ENCODE results near the gene LRP8. TPM values are rescaled to one million over a fixed set of nuclear protein-coding genes. Genes with fewer than 3 reads are reported as not detected.

The LRP8 gene
- polyA plus RNA-seq, 1 donor (not counting 4 experiments of a cell fraction or from before 2014, with no cell fraction given), result 31.0 TPM

DNA sequence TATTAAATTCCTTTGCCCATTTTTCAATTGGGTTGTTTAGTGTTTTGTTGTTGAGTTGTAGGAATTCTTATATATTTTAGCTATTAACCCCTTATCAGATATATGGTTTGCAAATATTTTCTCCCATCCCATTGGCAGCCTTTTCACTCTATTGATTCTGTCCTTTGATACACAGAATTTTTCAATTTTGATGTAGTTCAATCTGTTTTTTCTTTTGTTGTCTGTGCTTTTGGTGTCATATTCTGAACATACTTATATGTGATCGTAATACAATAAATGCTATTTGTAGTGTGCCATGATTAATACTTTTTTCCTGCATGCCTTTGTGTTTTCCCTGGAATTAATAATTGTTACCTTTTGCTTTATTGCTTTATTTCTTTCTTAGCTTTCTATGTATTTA is 7.8 kb upstream of the LRP8 start:
- dilution Hi-C loops (cut with MboI; ENCODE audit: extremely low pct_ligation_motif_present, low sequenced_read_pairs), result no loop called here
- no peak for TF ChIP-seq EZH2 (IDR thresholded peaks at IDR 0.05; ENCODE audit: low read length)
- TF ChIP-seq, protein P1, sequence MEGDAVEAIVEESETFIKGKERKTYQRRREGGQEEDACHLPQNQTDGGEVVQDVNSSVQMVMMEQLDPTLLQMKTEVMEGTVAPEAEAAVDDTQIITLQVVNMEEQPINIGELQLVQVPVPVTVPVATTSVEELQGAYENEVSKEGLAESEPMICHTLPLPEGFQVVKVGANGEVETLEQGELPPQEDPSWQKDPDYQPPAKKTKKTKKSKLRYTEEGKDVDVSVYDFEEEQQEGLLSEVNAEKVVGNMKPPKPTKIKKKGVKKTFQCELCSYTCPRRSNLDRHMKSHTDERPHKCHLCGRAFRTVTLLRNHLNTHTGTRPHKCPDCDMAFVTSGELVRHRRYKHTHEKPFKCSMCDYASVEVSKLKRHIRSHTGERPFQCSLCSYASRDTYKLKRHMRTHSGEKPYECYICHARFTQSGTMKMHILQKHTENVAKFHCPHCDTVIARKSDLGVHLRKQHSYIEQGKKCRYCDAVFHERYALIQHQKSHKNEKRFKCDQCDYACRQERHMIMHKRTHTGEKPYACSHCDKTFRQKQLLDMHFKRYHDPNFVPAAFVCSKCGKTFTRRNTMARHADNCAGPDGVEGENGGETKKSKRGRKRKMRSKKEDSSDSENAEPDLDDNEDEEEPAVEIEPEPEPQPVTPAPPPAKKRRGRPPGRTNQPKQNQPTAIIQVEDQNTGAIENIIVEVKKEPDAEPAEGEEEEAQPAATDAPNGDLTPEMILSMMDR (optimal IDR thresholded peaks at IDR 0.05 in 1 of 3, IDR thresholded peaks at IDR 0.05 in 1 of 3, conservative IDR thresholded peaks at IDR 0.05 in 1 of 3; ENCODE audit: extremely low read depth in 1 of 3, insufficient read depth in 2 of 3, low read length in 3 of 3), result no peak
- no peaks in the 10 kb centered on the region for H3K9me3 ChIP-seq (ENCODE audit: control insufficient read depth, low read depth, low read length)
- no peak overlapping the region for H3K4me3 ChIP-seq (ENCODE audit: control insufficient read depth in 2 of 3, extremely low read depth in 1 of 3, insufficient read depth in 2 of 3, low read depth in 1 of 3, low read length in 3 of 3)
- H3K9me1 ChIP-seq (ENCODE audit: control insufficient read depth, extremely low read depth, insufficient read depth, low read length), result no peaks in the 10 kb centered on the region
- H3K27ac ChIP-seq (ENCODE audit: control insufficient read depth, insufficient read depth, low read length), result no peak overlapping the region
- H3K79me2 ChIP-seq (ENCODE audit: control insufficient read depth, insufficient read depth, low read length), result no peaks in the 10 kb centered on the region
- FAIRE-seq (no peak), DNase-seq (ENCODE audit: low read depth, low spot score) (no peak)
- H4K20me1 ChIP-seq (ENCODE audit: control insufficient read depth, extremely low read depth, insufficient read depth, low read length), result no peaks in the 10 kb centered on the region
- peaks cover 17% of the 10 kb centered on the region for H3K27me3 ChIP-seq (ENCODE audit: control insufficient read depth, extremely low read depth, insufficient read depth, low read length)
- no peak overlapping the region for H3K4me2 ChIP-seq (ENCODE audit: control insufficient read depth, extremely low read depth, insufficient read depth, low read depth, low read length)
- H3K9ac ChIP-seq (ENCODE audit: control insufficient read depth, extremely low read depth, insufficient read depth, low read length), result no peak overlapping the region
- no peaks in the 10 kb centered on the region for H3K36me3 ChIP-seq (ENCODE audit: control insufficient read depth in 2 of 2, extremely low read depth in 1 of 2, insufficient read depth in 2 of 2, low read length in 2 of 2)
- H2AFZ ChIP-seq (ENCODE audit: control insufficient read depth, low read length), result no peak overlapping the region
- no peaks in the 10 kb centered on the region for H3K4me1 ChIP-seq (ENCODE audit: control insufficient read depth, extremely low read depth, insufficient read depth, low read length)

DNA sequence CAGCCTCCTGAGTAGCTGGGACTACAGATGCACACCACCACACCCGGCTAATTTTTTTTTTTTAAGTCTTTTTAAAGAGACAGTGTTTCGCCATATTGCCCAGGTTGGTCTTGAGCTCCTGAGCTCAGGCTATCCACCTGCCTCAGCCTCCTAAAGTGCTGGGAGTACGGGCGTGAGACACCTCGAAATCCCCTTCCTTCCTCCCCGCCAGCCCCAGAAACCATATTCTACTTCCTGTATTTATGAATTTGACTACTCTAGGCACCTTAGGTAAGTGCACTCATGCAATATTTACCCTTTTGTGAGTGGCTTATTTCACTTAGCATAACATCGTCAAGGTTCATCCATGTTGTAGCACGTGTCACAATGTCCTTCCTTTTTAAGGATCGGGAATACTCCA is 6.9 kb upstream of the LRP8 start:
- H3K9ac ChIP-seq (ENCODE audit: control insufficient read depth, extremely low read depth, insufficient read depth, low read length), result no peak overlapping the region
- no peak for DNase-seq (ENCODE audit: low read depth, low spot score)
- H3K4me3 ChIP-seq (ENCODE audit: control insufficient read depth in 2 of 3, extremely low read depth in 1 of 3, insufficient read depth in 2 of 3, low read depth in 1 of 3, low read length in 3 of 3), result no peak overlapping the region
- no peak for TF ChIP-seq EZH2 (IDR thresholded peaks at IDR 0.05; ENCODE audit: low read length)
- TF ChIP-seq, protein P1 (optimal IDR thresholded peaks at IDR 0.05 in 1 of 3, IDR thresholded peaks at IDR 0.05 in 1 of 3, conservative IDR thresholded peaks at IDR 0.05 in 1 of 3; ENCODE audit: extremely low read depth in 1 of 3, insufficient read depth in 2 of 3, low read length in 3 of 3), result no peak
- no peaks in the 10 kb centered on the region for H3K4me1 ChIP-seq (ENCODE audit: control insufficient read depth, extremely low read depth, insufficient read depth, low read length)
- peaks cover 13% of the 10 kb centered on the region for H3K27me3 ChIP-seq (ENCODE audit: control insufficient read depth, extremely low read depth, insufficient read depth, low read length)
- H3K9me3 ChIP-seq (ENCODE audit: control insufficient read depth, low read depth, low read length), result no peaks in the 10 kb centered on the region
- no peaks in the 10 kb centered on the region for H3K36me3 ChIP-seq (ENCODE audit: control insufficient read depth in 2 of 2, extremely low read depth in 1 of 2, insufficient read depth in 2 of 2, low read length in 2 of 2)
- no peak overlapping the region for H2AFZ ChIP-seq (ENCODE audit: control insufficient read depth, low read length)
- no peaks in the 10 kb centered on the region for H4K20me1 ChIP-seq (ENCODE audit: control insufficient read depth, extremely low read depth, insufficient read depth, low read length)
- no peaks in the 10 kb centered on the region for H3K9me1 ChIP-seq (ENCODE audit: control insufficient read depth, extremely low read depth, insufficient read depth, low read length)
- dilution Hi-C loops (cut with MboI; ENCODE audit: extremely low pct_ligation_motif_present, low sequenced_read_pairs), result no loop called here
- no peak overlapping the region for H3K4me2 ChIP-seq (ENCODE audit: control insufficient read depth, extremely low read depth, insufficient read depth, low read depth, low read length)
- H3K79me2 ChIP-seq (ENCODE audit: control insufficient read depth, insufficient read depth, low read length), result no peaks in the 10 kb centered on the region
- FAIRE-seq, result no peak
- no peak overlapping the region for H3K27ac ChIP-seq (ENCODE audit: control insufficient read depth, insufficient read depth, low read length)
